Spleen (tissue), 7 donors: ENCODE data around the gene IL18R1.

Experiments
- CTCF ChIP-seq, 11 experiments: fragments of 200-600 bp in 7 of 11; fragments of 450-650 bp in 4 of 11; sonication (generic) in 4 of 11; IDR thresholded peaks in 8 of 11; conservative IDR thresholded peaks in 3 of 11; 1 replicate in 7 of 11; 2 replicates in 4 of 11; pipeline versions ENCODE4 v1.4.0 to v1.8.0; 2016 to 2021; ENCODE audit warnings: antibody characterized with exemption in 11 of 11, inconsistent platforms in 4 of 11, mild to moderate bottlenecking in 1 of 11
- POLR2A ChIP-seq, 3 donors: fragments of 450-650 bp; IDR thresholded peaks; one replicate each; pipeline ENCODE4 v1.5.1; 2017; ENCODE audit warnings: antibody characterized with exemption in 3 of 3, mild to moderate bottlenecking in 1 of 3
- POLR2AphosphoS5 ChIP-seq, 3 donors: sonication (generic); formaldehyde crosslinking; IDR thresholded peaks; one replicate each; pipeline ENCODE4 v1.5.1; 2017; ENCODE audit warnings: antibody characterized with exemption in 3 of 3
- donor health status: DM: no; HTN: no; CAD: no; lungs with moderate emphysema.
- donor health status: DM: no; HTN: no; CAD: no.
- donor health status: DM: no; HTN: no; CAD: no.

DNA sequence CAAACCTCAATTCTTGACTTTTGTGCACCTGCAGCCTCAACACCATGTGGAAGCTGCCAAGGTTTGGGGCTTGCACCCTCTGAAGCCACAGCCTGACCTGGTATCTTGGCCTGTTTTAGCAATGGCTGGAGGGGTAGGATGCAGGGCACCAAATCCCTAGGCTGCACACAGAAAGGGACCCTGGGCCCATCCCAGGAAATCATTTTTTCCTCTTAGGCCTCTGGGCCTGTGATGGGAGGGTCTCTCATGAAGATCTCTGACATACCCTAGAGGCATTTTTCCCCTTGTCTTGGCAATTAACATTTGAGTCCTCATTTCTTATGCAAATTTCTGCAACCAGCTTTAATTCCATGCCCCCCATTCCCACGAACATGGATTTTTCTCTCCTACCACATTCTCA, 10.2 kb downstream of the IL18R1 start:
- TF ChIP-seq CTCF (IDR thresholded peaks at IDR 0.05 in 8 of 11, conservative IDR thresholded peaks at IDR 0.05 in 3 of 11) = no peak
- TF ChIP-seq POLR2A (IDR thresholded peaks at IDR 0.05) = no peak
- no peak for TF ChIP-seq POLR2AphosphoS5 (IDR thresholded peaks at IDR 0.05)
